ENCODE measurements around the gene PSMD12. TPM values are rescaled to one million over a fixed set of nuclear protein-coding genes. Genes with fewer than 3 reads are reported as not detected.
"Not testable (repeated sequence)": the region's sequence is repeated elsewhere in the genome, so short reads cannot be mapped to it uniquely, and the experiment has no call there.

PSMD12 gene
- total RNA-seq, 1 experiment from 2014 or later: 192 TPM

DNA sequence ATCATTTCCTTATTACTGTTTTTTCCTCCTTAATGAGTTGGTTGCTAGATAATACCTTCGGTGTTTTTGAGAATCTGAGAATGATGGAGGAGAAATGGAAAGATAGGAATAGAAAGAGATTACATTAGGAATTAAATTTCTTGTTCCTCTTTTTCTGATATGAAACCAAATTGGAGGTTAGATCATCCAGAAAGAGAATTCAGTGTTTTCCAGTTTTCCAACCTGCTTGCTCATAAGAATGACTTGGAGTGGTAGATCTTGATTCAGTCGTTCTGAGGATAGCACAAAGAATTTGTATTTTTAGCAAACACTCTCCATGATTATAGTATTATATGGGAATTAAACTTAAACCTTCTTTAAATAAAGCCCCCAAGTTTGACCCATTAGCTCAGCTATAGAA lies 46.6 kb upstream of the PSMD12 start:
- no peaks in the 10 kb centered on the region for H3K4me1 ChIP-seq (ENCODE audit: insufficient read depth, low read length, poor library complexity, severe bottlenecking)
- ChIA-PET CTCF (no interaction called here), POLR2A (ENCODE audit: low non-redundant PET) (no interaction called here)
- H3K27ac ChIP-seq (ENCODE audit: low read depth, low read length, poor library complexity, severe bottlenecking): no peak overlapping the region
- H3K9me3 ChIP-seq (ENCODE audit: low read depth, low read length, poor library complexity, severe bottlenecking): no peaks in the 10 kb centered on the region
- no peaks in the 10 kb centered on the region for H3K36me3 ChIP-seq (ENCODE audit: insufficient read depth, low read length, poor library complexity, severe bottlenecking)
- BruUV-seq (replicated peaks): no TSS peak
- TF ChIP-seq EZH2 (IDR thresholded peaks at IDR 0.05; ENCODE audit: borderline replicate concordance, low read depth, low read length, poor library complexity, severe bottlenecking): no peak
- TF ChIP-seq CTCF (conservative IDR thresholded peaks at IDR 0.05; ENCODE audit: low read depth, low read length): no peak
- intact Hi-C loops (cut with micrococcal nuclease; ENCODE audit: unreplicated experiment): no loop called here
- no peak overlapping the region for H3K4me3 ChIP-seq (ENCODE audit: low read depth, low read length, poor library complexity, severe bottlenecking)
- H3K27me3 ChIP-seq (replicated peaks; ENCODE audit: insufficient read depth, low read depth, low read length, poor library complexity): no peaks in the 10 kb centered on the region
- DNase-seq (ENCODE audit: low spot score): no peak

- CTCF ChIA-PET: no interaction called here
- DNase-seq (ENCODE audit: low spot score): no peak
- Histone ChIP-seq H3K27me3 (replicated peaks; ENCODE audit: insufficient read depth, low read depth, low read length, poor library complexity) (no peaks in the 10 kb centered on the region), H3K9me3 (ENCODE audit: low read depth, low read length, poor library complexity, severe bottlenecking) (no peaks in the 10 kb centered on the region), H3K4me3 (ENCODE audit: low read depth, low read length, poor library complexity, severe bottlenecking) (no peak overlapping the region), H3K4me1 (ENCODE audit: insufficient read depth, low read length, poor library complexity, severe bottlenecking) (no peaks in the 10 kb centered on the region), H3K36me3 (ENCODE audit: insufficient read depth, low read length, poor library complexity, severe bottlenecking) (no peaks in the 10 kb centered on the region), H3K27ac (ENCODE audit: low read depth, low read length, poor library complexity, severe bottlenecking) (no peak overlapping the region)
- no TSS peak for BruUV-seq (replicated peaks)
- intact Hi-C loops (cut with micrococcal nuclease; ENCODE audit: unreplicated experiment): no loop called here
- POLR2A ChIA-PET (ENCODE audit: low non-redundant PET): no interaction called here
- TF ChIP-seq EZH2 (IDR thresholded peaks at IDR 0.05; ENCODE audit: borderline replicate concordance, low read depth, low read length, poor library complexity, severe bottlenecking) (no peak), CTCF (conservative IDR thresholded peaks at IDR 0.05; ENCODE audit: low read depth, low read length) (no peak)
Measured at GRCh38 chr17:67412032-67412431, 45.7 kb upstream of the PSMD12 start.

- CTCF ChIA-PET: no interaction called here
- DNase-seq (ENCODE audit: low spot score): no peak
- intact Hi-C loops (cut with micrococcal nuclease; ENCODE audit: unreplicated experiment): no loop called here
- no TSS peak for BruUV-seq (replicated peaks)
- no peaks in the 10 kb centered on the region for H3K36me3 ChIP-seq (ENCODE audit: insufficient read depth, low read length, poor library complexity, severe bottlenecking)
- TF ChIP-seq EZH2 (IDR thresholded peaks at IDR 0.05; ENCODE audit: borderline replicate concordance, low read depth, low read length, poor library complexity, severe bottlenecking): no peak
- TF ChIP-seq CTCF (conservative IDR thresholded peaks at IDR 0.05; ENCODE audit: low read depth, low read length): no peak
- POLR2A ChIA-PET (ENCODE audit: low non-redundant PET): no interaction called here
- no peaks in the 10 kb centered on the region for H3K9me3 ChIP-seq (ENCODE audit: low read depth, low read length, poor library complexity, severe bottlenecking)
- no peak overlapping the region for H3K4me3 ChIP-seq (ENCODE audit: low read depth, low read length, poor library complexity, severe bottlenecking)
- H3K27ac ChIP-seq (ENCODE audit: low read depth, low read length, poor library complexity, severe bottlenecking): no peak overlapping the region
- H3K4me1 ChIP-seq (ENCODE audit: insufficient read depth, low read length, poor library complexity, severe bottlenecking): no peaks in the 10 kb centered on the region
- no peaks in the 10 kb centered on the region for H3K27me3 ChIP-seq (replicated peaks; ENCODE audit: insufficient read depth, low read depth, low read length, poor library complexity)
Measured at GRCh38 chr17:67411397-67411796, 45.0 kb upstream of the PSMD12 start.

GRCh38 chr17:67408455-67408830 lies 42.1 kb upstream of the PSMD12 start:
- POLR2A ChIA-PET (ENCODE audit: low non-redundant PET): not testable (repeated sequence)

More at GRCh38 chr17:67408455-67408830, 42.1 kb upstream of the PSMD12 start:
- H3K36me3 ChIP-seq (ENCODE audit: insufficient read depth, low read length, poor library complexity, severe bottlenecking); H3K27ac ChIP-seq (ENCODE audit: low read depth, low read length, poor library complexity, severe bottlenecking); H3K9me3 ChIP-seq (ENCODE audit: low read depth, low read length, poor library complexity, severe bottlenecking); H3K4me1 ChIP-seq (ENCODE audit: insufficient read depth, low read length, poor library complexity, severe bottlenecking); BruUV-seq (replicated peaks); H3K4me3 ChIP-seq (ENCODE audit: low read depth, low read length, poor library complexity, severe bottlenecking); CTCF ChIA-PET; intact Hi-C loops (cut with micrococcal nuclease; ENCODE audit: unreplicated experiment); DNase-seq (ENCODE audit: low spot score); H3K27me3 ChIP-seq (replicated peaks; ENCODE audit: insufficient read depth, low read depth, low read length, poor library complexity): not testable (repeated sequence)

Measured in A673 (cell line).